DND-41 (cell line): ENCODE measurements around the gene SEC24D.

ENCODE experiments used
- ATAC-seq: fragments of 200-7000 bp; cut with Tn5 transposase; 3 replicates; pipeline ENCODE4 v1.9.1; 2021; ENCODE audit warnings: low read depth; ENCODE audit not compliant: insufficient read depth
- DNase-seq: peaks from one replicate; pipeline ENCODE4 v3.0.0-alpha.2; 2020
- H2AFZ ChIP-seq: 2 replicates; pipeline ENCODE4 v1.6.0; 2012; ENCODE audit warnings: low read depth, low read length
- H3K27ac ChIP-seq: 2 replicates; pipeline ENCODE4 v1.5.1; 2012; ENCODE audit warnings: low read length, inconsistent platforms
- H3K27me3 ChIP-seq: fragments of 200-600 bp; sonication (generic); 2 replicates; pipeline ENCODE4 v1.6.0; 2012; ENCODE audit warnings: low read length, mild to moderate bottlenecking, inconsistent platforms; ENCODE audit not compliant: insufficient read depth, poor library complexity
- H3K36me3 ChIP-seq: 2 replicates; pipeline ENCODE4 v1.5.1; 2012; ENCODE audit warnings: low read length, inconsistent platforms; ENCODE audit not compliant: insufficient read depth
- H3K4me1 ChIP-seq: 2 replicates; pipeline ENCODE4 v1.5.1; 2012; ENCODE audit warnings: mild to moderate bottlenecking, low read length; ENCODE audit not compliant: insufficient read depth
- H3K4me2 ChIP-seq: 2 replicates; pipeline ENCODE4 v1.6.0; 2012; ENCODE audit warnings: mild to moderate bottlenecking, moderate library complexity, low read length, inconsistent platforms; ENCODE audit not compliant: insufficient read depth
- H3K4me3 ChIP-seq, 2 experiments: fragments of 200-600 bp in 1 of 2; shearing (Covaris generic) in 1 of 2; 2 replicates each; pipeline ENCODE4 v1.5.1; 2012 to 2016; ENCODE audit warnings: inconsistent platforms in 2 of 2, low read length in 2 of 2, mild to moderate bottlenecking in 2 of 2, low read depth in 1 of 2, moderate library complexity in 1 of 2
- H3K79me2 ChIP-seq: 2 replicates; pipeline ENCODE4 v1.6.0; 2012; ENCODE audit warnings: low read length, inconsistent platforms; ENCODE audit not compliant: insufficient read depth
- H3K9ac ChIP-seq: 2 replicates; pipeline ENCODE4 v1.6.0; 2012; ENCODE audit warnings: low read depth, mild to moderate bottlenecking, inconsistent platforms, low read length, moderate library complexity
- H3K9me3 ChIP-seq: 2 replicates; pipeline ENCODE4 v1.5.1; 2012; ENCODE audit warnings: low read length, moderate library complexity, mild to moderate bottlenecking, inconsistent platforms; ENCODE audit not compliant: insufficient read depth, severe bottlenecking
- H4K20me1 ChIP-seq: 2 replicates; pipeline ENCODE4 v1.6.0; 2012; ENCODE audit warnings: low read length; ENCODE audit not compliant: insufficient read depth
- CTCF ChIP-seq: IDR thresholded peaks from 2 replicates; pipeline ENCODE4 v1.5.1; 2012; ENCODE audit warnings: borderline replicate concordance, low read length, moderate library complexity, mild to moderate bottlenecking; ENCODE audit not compliant: poor library complexity, severe bottlenecking; ENCODE audit errors: extremely low read depth
- EZH2 ChIP-seq: IDR thresholded peaks from 3 replicates; pipeline ENCODE4 v1.6.1; 2012; ENCODE audit warnings: borderline replicate concordance, low read depth, mild to moderate bottlenecking, moderate library complexity, low read length, inconsistent platforms; ENCODE audit not compliant: severe bottlenecking

Gene SEC24D

GRCh38 chr4:118752551-118752950 lies 83.4 kb downstream of the SEC24D start:
- Histone ChIP-seq H3K36me3 (peaks cover 41% of the 10 kb centered on the region), H3K79me2 (no peaks in the 10 kb centered on the region), H3K9ac (no peak overlapping the region), H3K27me3 (no peaks in the 10 kb centered on the region), H3K27ac (no peak overlapping the region), H3K4me3 (no peak overlapping the region), H2AFZ (no peak overlapping the region), H3K4me1 (no peaks in the 10 kb centered on the region), H3K4me2 (no peak overlapping the region), H3K9me3 (no peaks in the 10 kb centered on the region), H4K20me1 (no peaks in the 10 kb centered on the region)
- TF ChIP-seq EZH2 (no peak), CTCF (no peak)
- ATAC-seq = no peak
- DNase-seq = no peak

- no peaks in the 10 kb centered on the region for H3K27me3 ChIP-seq
- H3K27ac ChIP-seq = no peak overlapping the region
- no peak overlapping the region for H3K4me2 ChIP-seq
- H3K9ac ChIP-seq = no peak overlapping the region
- ATAC-seq (no peak), DNase-seq (no peak)
- no peaks in the 10 kb centered on the region for H3K9me3 ChIP-seq
- H3K4me1 ChIP-seq = no peaks in the 10 kb centered on the region
- TF ChIP-seq EZH2 = no peak
- TF ChIP-seq CTCF = no peak
- H3K4me3 ChIP-seq = no peak overlapping the region
- H4K20me1 ChIP-seq = no peaks in the 10 kb centered on the region
- H2AFZ ChIP-seq = no peak overlapping the region
- no peaks in the 10 kb centered on the region for H3K79me2 ChIP-seq
- peaks cover 34% of the 10 kb centered on the region for H3K36me3 ChIP-seq
Observed at GRCh38 chr4:118751629-118752323, 84.2 kb downstream of the SEC24D start.

- Histone ChIP-seq H3K9ac (no peak overlapping the region), H4K20me1 (no peaks in the 10 kb centered on the region), H3K4me1 (no peaks in the 10 kb centered on the region), H3K27ac (no peak overlapping the region), H3K36me3 (peaks cover 24% of the 10 kb centered on the region), H3K4me3 (no peak overlapping the region), H3K9me3 (no peaks in the 10 kb centered on the region), H2AFZ (no peak overlapping the region), H3K4me2 (no peak overlapping the region), H3K79me2 (no peaks in the 10 kb centered on the region), H3K27me3 (no peaks in the 10 kb centered on the region)
- no peak for ATAC-seq
- TF ChIP-seq EZH2 (no peak), CTCF (no peak)
- no peak for DNase-seq
Observed at GRCh38 chr4:118749347-118749988, 86.5 kb downstream of the SEC24D start.
